ENCODE results near the gene FOXO3.

DNA sequence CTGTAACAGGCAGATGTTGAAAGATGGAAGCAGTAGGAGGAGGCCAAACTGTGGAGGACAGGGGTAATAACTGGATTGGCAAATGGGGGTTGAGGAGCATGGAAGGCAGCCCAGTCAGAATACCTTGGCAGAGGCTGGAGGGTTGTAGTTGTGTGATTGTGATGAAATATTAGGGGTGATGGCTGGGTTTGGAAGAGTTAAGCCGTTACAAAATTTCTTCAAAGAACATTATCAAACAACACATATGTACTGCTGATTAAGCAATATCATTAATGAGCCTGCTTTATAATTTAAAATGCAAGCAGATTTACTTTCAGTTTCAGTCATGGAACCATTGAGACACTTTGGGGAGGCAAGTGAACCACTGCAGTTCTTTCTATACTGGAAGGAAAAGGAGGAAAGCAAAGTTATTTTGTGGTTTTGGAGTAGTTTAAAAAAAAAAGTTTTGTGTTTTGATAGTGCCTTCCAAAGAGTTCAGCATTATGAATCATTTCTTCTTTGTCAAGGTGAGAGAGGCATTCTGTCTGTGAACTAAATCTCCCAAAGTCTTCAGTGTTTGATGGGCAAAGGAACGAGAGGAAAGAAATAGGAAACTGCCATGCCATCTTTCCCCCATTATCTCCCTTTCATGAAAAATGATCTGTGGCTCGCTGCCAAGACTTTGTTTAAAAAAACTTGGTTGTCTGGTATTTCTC, 20.7 kb downstream of the FOXO3 start:
- TF ChIP-seq POLR2AphosphoS5 (IDR thresholded peaks at IDR 0.05; ENCODE audit: insufficient read depth, low read depth, low read length) (no peak), GATA2 (IDR thresholded peaks at IDR 0.05; ENCODE audit: insufficient read depth, insufficient read length, low read depth, low read length) (no peak), POLR2A (IDR thresholded peaks at IDR 0.05; ENCODE audit: low read depth, low read length) (no peak), FOS (IDR thresholded peaks at IDR 0.05; ENCODE audit: borderline replicate concordance, insufficient read depth, low read length) (peak; percentile 44), EZH2 (IDR thresholded peaks at IDR 0.05; ENCODE audit: borderline replicate concordance, low read depth, low read length, severe bottlenecking) (no peak), JUN (IDR thresholded peaks at IDR 0.05; ENCODE audit: borderline replicate concordance, insufficient read depth, insufficient read length, low read depth) (no peak), MYC (IDR thresholded peaks at IDR 0.05; ENCODE audit: low read depth, low read length) (no peak)
- TF ChIP-seq, protein P1, sequence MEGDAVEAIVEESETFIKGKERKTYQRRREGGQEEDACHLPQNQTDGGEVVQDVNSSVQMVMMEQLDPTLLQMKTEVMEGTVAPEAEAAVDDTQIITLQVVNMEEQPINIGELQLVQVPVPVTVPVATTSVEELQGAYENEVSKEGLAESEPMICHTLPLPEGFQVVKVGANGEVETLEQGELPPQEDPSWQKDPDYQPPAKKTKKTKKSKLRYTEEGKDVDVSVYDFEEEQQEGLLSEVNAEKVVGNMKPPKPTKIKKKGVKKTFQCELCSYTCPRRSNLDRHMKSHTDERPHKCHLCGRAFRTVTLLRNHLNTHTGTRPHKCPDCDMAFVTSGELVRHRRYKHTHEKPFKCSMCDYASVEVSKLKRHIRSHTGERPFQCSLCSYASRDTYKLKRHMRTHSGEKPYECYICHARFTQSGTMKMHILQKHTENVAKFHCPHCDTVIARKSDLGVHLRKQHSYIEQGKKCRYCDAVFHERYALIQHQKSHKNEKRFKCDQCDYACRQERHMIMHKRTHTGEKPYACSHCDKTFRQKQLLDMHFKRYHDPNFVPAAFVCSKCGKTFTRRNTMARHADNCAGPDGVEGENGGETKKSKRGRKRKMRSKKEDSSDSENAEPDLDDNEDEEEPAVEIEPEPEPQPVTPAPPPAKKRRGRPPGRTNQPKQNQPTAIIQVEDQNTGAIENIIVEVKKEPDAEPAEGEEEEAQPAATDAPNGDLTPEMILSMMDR (IDR thresholded peaks at IDR 0.05; ENCODE audit: extremely low read depth in 1 of 2, insufficient read depth in 1 of 2, low read depth in 1 of 2, low read length in 2 of 2) = no peak
- TF ChIP-seq, protein P2, sequence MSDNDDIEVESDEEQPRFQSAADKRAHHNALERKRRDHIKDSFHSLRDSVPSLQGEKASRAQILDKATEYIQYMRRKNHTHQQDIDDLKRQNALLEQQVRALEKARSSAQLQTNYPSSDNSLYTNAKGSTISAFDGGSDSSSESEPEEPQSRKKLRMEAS (IDR thresholded peaks at IDR 0.05; ENCODE audit: insufficient read depth, insufficient read length) = no peak
